Transverse colon (tissue), 4 donors: ENCODE measurements around the gene FCGBP. TPM values are rescaled to one million over a fixed set of nuclear protein-coding genes. Genes with fewer than 3 reads are reported as not detected.

ENCODE experiments used
- DNase-seq: peaks from one replicate; pipeline ENCODE4 v3.0.0-alpha.2; 2019
- H3K27ac ChIP-seq, 4 donors: fragments of 200-600 bp; sonication (generic); 2 replicates each; pipeline ENCODE4 v1.5.1; 2016 to 2018; ENCODE audit warnings: inconsistent platforms in 4 of 4
- H3K27me3 ChIP-seq: fragments of 200-600 bp; sonication (generic); 2 replicates; pipeline ENCODE4 v1.5.1; 2017; ENCODE audit warnings: inconsistent platforms
- H3K36me3 ChIP-seq, 4 donors: fragments of 200-600 bp; sonication (generic); 2 replicates each; pipeline ENCODE4 v1.5.1; 2017 to 2019; ENCODE audit warnings: inconsistent platforms in 4 of 4
- H3K4me1 ChIP-seq, 4 donors: fragments of 200-600 bp; sonication (generic); 2 replicates each; pipeline ENCODE4 v1.5.1; 2017 to 2020; ENCODE audit warnings: inconsistent platforms in 4 of 4
- H3K4me3 ChIP-seq, 4 donors: fragments of 200-600 bp; sonication (generic); 1 replicate in 1 of 4; 2 replicates in 3 of 4; pipeline versions ENCODE4 v1.5.1 to v1.6.1; 2017 to 2019; ENCODE audit warnings: inconsistent platforms in 4 of 4
- H3K9me3 ChIP-seq, 2 donors: fragments of 200-600 bp; sonication (generic); 2 replicates each; pipeline ENCODE4 v1.5.1; 2017 to 2019; ENCODE audit warnings: inconsistent platforms in 2 of 2
- EP300 ChIP-seq: sonication (generic); formaldehyde crosslinking; IDR thresholded peaks from one replicate; pipeline ENCODE4 v1.6.1; 2017; ENCODE audit warnings: antibody characterized with exemption, low read depth
- POLR2A ChIP-seq: fragments of 450-650 bp; IDR thresholded peaks from one replicate; pipeline ENCODE4 v1.6.1; 2016; ENCODE audit warnings: antibody characterized with exemption, mild to moderate bottlenecking, moderate library complexity
- POLR2AphosphoS5 ChIP-seq, 3 donors: sonication (generic); formaldehyde crosslinking; IDR thresholded peaks; one replicate each; pipeline ENCODE4 v1.6.1; 2016; ENCODE audit warnings: antibody characterized with exemption in 3 of 3
- WGBS, 2 donors: methylation state at CpG; one replicate each; pipeline ENCODE4 v1.1.5; 2018; ENCODE audit warnings: low coverage in 1 of 2; 5-methylcytosine and 5-hydroxymethylcytosine counted together
- in situ Hi-C, 4 donors: fragments of 200-750 bp; cut with MboI; loops; one replicate each; pipeline versions ENCODE4 v1.15.0 to v1.15.1; 2017; ENCODE audit warnings: low sequenced_read_pairs in 3 of 4, low pct_ligation_motif_present in 1 of 4, low pct_unique_long_range_greater_than_20kb in 1 of 4
- intact Hi-C: fragments of 100-400 bp; cut with DNase I; formaldehyde crosslinking; loops from one replicate; pipeline ENCODE4 v1.15.1; 2023; ENCODE audit warnings: low total_unique reads
- total RNA-seq, 4 donors: library from RNA; depleted of rRNA; stranded (reverse); fragments of >200 nt; gene quantifications; one replicate each; pipeline ENCODE4 v1.1.0, GENCODE V29; 2016
- TF ChIP-seq, protein P1 (sequence below), 5 experiments: fragments of 200-600 bp in 3 of 5; fragments of 450-650 bp in 2 of 5; sonication (generic) in 3 of 5; IDR thresholded peaks; 1 replicate in 2 of 5; 2 replicates in 3 of 5; pipeline ENCODE4 v1.5.1; 2016 to 2017; ENCODE audit warnings: antibody characterized with exemption in 5 of 5, inconsistent platforms in 3 of 5, mild to moderate bottlenecking in 2 of 5, moderate library complexity in 1 of 5

The FCGBP gene
- total RNA-seq, 4 donors from 2014 or later = 1,603 to 6,178 (median 2,329) TPM

DNA sequence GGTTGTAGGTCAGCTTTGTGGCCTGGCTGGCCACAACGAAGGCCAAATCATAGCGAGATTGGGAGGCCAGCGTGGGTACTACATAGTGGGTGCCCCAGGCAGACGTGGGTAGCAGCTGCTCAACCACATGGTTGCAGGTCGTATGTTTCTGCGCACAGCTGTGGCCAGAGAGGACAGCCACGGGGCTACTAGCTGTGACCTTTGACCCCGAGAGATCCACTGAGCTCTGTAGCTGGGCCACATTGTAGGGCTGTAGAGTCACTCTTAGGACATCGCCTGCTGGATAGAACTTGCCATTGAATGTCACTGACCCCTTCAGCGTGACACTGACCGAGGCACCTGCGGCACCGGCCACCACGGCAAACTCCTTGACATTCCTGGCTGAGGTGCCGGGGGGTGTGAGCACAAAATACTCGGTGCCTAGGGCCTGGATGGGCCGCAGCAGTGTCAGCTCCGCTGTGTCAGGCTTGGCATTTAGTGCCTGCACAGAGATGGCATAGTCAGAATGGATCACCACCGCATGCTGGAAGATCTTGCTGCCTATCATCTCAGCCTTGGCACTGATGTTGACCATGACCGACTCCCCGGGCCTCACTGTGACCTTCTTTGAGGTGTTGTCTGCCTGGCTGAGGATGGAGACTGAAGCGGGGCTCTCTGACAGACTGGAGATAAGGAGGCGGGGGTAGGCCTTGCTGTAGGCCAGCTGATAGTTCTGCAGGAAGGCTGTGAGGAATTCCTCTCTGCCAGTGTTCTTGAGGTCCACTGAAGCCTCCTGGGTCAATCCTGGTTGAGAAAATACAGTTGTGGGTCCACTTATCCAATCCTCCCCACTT is 6.7 kb downstream of the FCGBP start:
- WGBS, 2 donors = 86 to 100% methylated on average over 1 to 15 of the region's 23 CpGs
- Histone ChIP-seq H3K4me1 (no peaks in the 10 kb centered on the region), H3K27ac (no peak overlapping the region), H3K36me3 (no peaks in the 10 kb centered on the region), H3K9me3 (no peaks in the 10 kb centered on the region), H3K27me3 (no peaks in the 10 kb centered on the region), H3K4me3 (no peak overlapping the region)
- no peak for TF ChIP-seq POLR2AphosphoS5 (IDR thresholded peaks at IDR 0.05)
- TF ChIP-seq POLR2A = no peak
- TF ChIP-seq, protein P1, sequence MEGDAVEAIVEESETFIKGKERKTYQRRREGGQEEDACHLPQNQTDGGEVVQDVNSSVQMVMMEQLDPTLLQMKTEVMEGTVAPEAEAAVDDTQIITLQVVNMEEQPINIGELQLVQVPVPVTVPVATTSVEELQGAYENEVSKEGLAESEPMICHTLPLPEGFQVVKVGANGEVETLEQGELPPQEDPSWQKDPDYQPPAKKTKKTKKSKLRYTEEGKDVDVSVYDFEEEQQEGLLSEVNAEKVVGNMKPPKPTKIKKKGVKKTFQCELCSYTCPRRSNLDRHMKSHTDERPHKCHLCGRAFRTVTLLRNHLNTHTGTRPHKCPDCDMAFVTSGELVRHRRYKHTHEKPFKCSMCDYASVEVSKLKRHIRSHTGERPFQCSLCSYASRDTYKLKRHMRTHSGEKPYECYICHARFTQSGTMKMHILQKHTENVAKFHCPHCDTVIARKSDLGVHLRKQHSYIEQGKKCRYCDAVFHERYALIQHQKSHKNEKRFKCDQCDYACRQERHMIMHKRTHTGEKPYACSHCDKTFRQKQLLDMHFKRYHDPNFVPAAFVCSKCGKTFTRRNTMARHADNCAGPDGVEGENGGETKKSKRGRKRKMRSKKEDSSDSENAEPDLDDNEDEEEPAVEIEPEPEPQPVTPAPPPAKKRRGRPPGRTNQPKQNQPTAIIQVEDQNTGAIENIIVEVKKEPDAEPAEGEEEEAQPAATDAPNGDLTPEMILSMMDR (IDR thresholded peaks at IDR 0.05) = no peak
- TF ChIP-seq EP300 = no peak
- in situ Hi-C loops (no loop called here), intact Hi-C loops (no loop called here)
- no peak for DNase-seq

GRCh38 chr19:39927076-39927475 is 7.4 kb downstream of the FCGBP start:
- H3K27ac ChIP-seq = no peak overlapping the region
- TF ChIP-seq EP300 = no peak
- no peak for TF ChIP-seq POLR2AphosphoS5 (IDR thresholded peaks at IDR 0.05)
- TF ChIP-seq POLR2A = no peak
- TF ChIP-seq, protein P1 (IDR thresholded peaks at IDR 0.05) = no peak
- no peaks in the 10 kb centered on the region for H3K27me3 ChIP-seq
- no peak overlapping the region for H3K4me3 ChIP-seq
- DNase-seq = no peak
- H3K36me3 ChIP-seq = no peaks in the 10 kb centered on the region
- intact Hi-C loops = no loop called here
- H3K9me3 ChIP-seq = no peaks in the 10 kb centered on the region
- no peaks in the 10 kb centered on the region for H3K4me1 ChIP-seq
- WGBS, 2 donors = 93% methylated on average over 10 of the region's 11 CpGs; no CpG with 5 or more reads in 1 of the 2 donors
- in situ Hi-C loops = no loop called here

DNA sequence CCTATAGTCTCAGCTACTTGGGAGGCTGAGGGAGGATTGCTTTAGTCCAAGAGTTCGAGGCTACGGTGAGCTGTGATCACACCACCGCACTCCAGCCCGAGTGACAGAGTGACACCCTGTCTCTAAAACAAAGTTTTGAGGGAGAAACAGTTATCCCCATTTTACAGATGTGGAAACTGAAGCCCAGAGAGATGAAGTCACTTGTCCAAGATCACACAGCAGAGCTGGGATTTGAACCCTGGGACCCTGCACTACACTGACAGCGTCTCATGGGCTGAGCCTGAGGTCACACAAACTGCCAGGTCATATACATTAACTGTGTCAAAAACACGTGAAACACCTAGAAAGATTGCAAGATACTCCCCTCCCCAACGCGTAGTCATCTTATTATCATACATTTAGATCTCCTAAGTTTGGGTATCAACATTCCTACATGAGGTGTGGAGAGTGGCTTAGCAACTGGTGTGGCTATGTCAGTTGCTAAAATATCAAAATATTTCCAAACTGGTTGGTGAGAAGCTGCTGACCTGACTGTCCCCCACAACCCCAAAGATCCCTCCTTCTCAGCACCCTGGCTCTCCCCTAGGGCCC is 8.2 kb downstream of the FCGBP start:
- no peak overlapping the region for H3K27ac ChIP-seq
- DNase-seq = no peak
- intact Hi-C loops (no loop called here), in situ Hi-C loops (no loop called here)
- no peaks in the 10 kb centered on the region for H3K9me3 ChIP-seq
- H3K36me3 ChIP-seq = no peaks in the 10 kb centered on the region
- no peak overlapping the region for H3K4me3 ChIP-seq
- TF ChIP-seq, protein P1 (IDR thresholded peaks at IDR 0.05) = no peak
- TF ChIP-seq POLR2A (no peak), EP300 (no peak), POLR2AphosphoS5 (IDR thresholded peaks at IDR 0.05) (no peak)
- WGBS, 2 donors = 85% methylated on average over 8 of the region's 8 CpGs; no CpG with 5 or more reads in 1 of the 2 donors
- H3K27me3 ChIP-seq = no peaks in the 10 kb centered on the region
- H3K4me1 ChIP-seq = no peaks in the 10 kb centered on the region

GRCh38 chr19:39924952-39925351 is 9.5 kb downstream of the FCGBP start:
- intact Hi-C loops (no loop called here), in situ Hi-C loops (no loop called here)
- DNase-seq = no peak
- no peaks in the 10 kb centered on the region for H3K9me3 ChIP-seq
- no peaks in the 10 kb centered on the region for H3K27me3 ChIP-seq
- no peaks in the 10 kb centered on the region for H3K4me1 ChIP-seq
- WGBS, 2 donors = 81 to 82% methylated on average over 4 to 5 of the region's 5 CpGs
- TF ChIP-seq EP300 (no peak), POLR2A (no peak), POLR2AphosphoS5 (IDR thresholded peaks at IDR 0.05) (no peak)
- TF ChIP-seq, protein P1 (IDR thresholded peaks at IDR 0.05) = no peak
- no peaks in the 10 kb centered on the region for H3K36me3 ChIP-seq
- no peak overlapping the region for H3K4me3 ChIP-seq
- H3K27ac ChIP-seq = no peak overlapping the region
